HepG2 (cell line): Measurements from ENCODE around the gene ICAM2. TPM values are rescaled to one million over a fixed set of nuclear protein-coding genes. Genes with fewer than 3 reads are reported as not detected.
A peak's percentile ranks its signal among the peaks of the same experiment; 100 is the strongest.

Experiments
- ATAC-seq: fragments of 200-7000 bp; cut with Tn5 transposase; 3 replicates; pipeline ENCODE4 v1.9.1; 2020; ENCODE audit warnings: mild to moderate bottlenecking, moderate library complexity
- BruUV-seq: library from RNA; stranded (reverse); fragments of 400-500 nt; replicated peaks from 2 replicates; lab custom pipeline; 2021; lab: Mats Ljungman, UMichigan
- CTCF ChIA-PET: fragments of 300-600 bp; formaldehyde crosslinking; extraction: SDS; loops from one replicate; lab custom pipeline; 2021; ENCODE audit warnings: low total read pairs, inconsistent platforms, low intra/inter-chr PET ratio; lab: Yijun Ruan, JAX
- POLR2A ChIA-PET: fragments of 350-600 bp; sonication (Branson Sonifier 250); formaldehyde crosslinking; loops from one replicate; lab custom pipeline; 2020; ENCODE audit warnings: antibody characterized with exemption, inconsistent platforms; lab: Yijun Ruan, JAX
- DNase-seq: peaks from one replicate; pipeline ENCODE4 v3.0.0-alpha.2; 2015; ENCODE audit warnings: low spot score
- FAIRE-seq: peaks from 3 replicates; lab custom pipeline; 2011; peaks lifted over from hg19 to GRCh38; lab: Jason Lieb, UNC
- H2AFZ ChIP-seq: one replicate; pipeline ENCODE4 v1.6.1; 2011; ENCODE audit warnings: low read length, inconsistent platforms
- H3K27ac ChIP-seq: fragments of 300-600 bp; 3 replicates; pipeline ENCODE4 v1.8.0; 2011; ENCODE audit warnings: mixed run types, mild to moderate bottlenecking, mixed read lengths, low read length, inconsistent platforms; ENCODE audit not compliant: insufficient read depth; ENCODE audit errors: extremely low read length
- H3K27me3 ChIP-seq, 2 experiments: fragments of 200-600 bp in 1 of 2; 2 replicates in 1 of 2; 3 replicates in 1 of 2; pipeline versions ENCODE4 v1.6.0 to v1.8.0; 2011; ENCODE audit warnings: low read length in 2 of 2, mild to moderate bottlenecking in 2 of 2, moderate library complexity in 2 of 2, inconsistent platforms in 1 of 2; ENCODE audit not compliant: insufficient read depth in 2 of 2, control insufficient read depth in 1 of 2
- H3K36me3 ChIP-seq, 2 experiments: fragments of 200-600 bp in 1 of 2; replicated peaks in 1 of 2; 2 replicates in 1 of 2; 3 replicates in 1 of 2; pipeline versions ENCODE4 v1.5.1 to v1.8.0; 2011; ENCODE audit warnings: low read length in 2 of 2, inconsistent platforms in 1 of 2; ENCODE audit not compliant: insufficient read depth in 2 of 2, control insufficient read depth in 1 of 2
- H3K4me1 ChIP-seq: 2 replicates; pipeline ENCODE4 v1.5.1; 2012; ENCODE audit warnings: low read length, inconsistent platforms; ENCODE audit not compliant: insufficient read depth
- H3K4me2 ChIP-seq: 2 replicates; pipeline ENCODE4 v1.6.0; 2011; ENCODE audit warnings: low read depth, low read length, inconsistent platforms
- H3K4me3 ChIP-seq, 3 experiments: fragments of 200-600 bp in 1 of 3; sonication (generic), shearing (Covaris generic) in 1 of 3; replicated peaks in 1 of 3; 2 replicates each; pipeline ENCODE4 v1.5.1; 2011 to 2016; ENCODE audit warnings: low read length in 3 of 3, inconsistent platforms in 2 of 3, low read depth in 2 of 3, mild to moderate bottlenecking in 2 of 3, control low read depth in 1 of 3, mixed read lengths in 1 of 3; ENCODE audit not compliant: insufficient read depth in 1 of 3
- H3K79me2 ChIP-seq: one replicate; pipeline ENCODE4 v1.6.1; 2011; ENCODE audit warnings: low read length, inconsistent platforms; ENCODE audit not compliant: insufficient read depth
- H3K9ac ChIP-seq: 2 replicates; pipeline ENCODE4 v1.6.0; 2011; ENCODE audit warnings: mild to moderate bottlenecking, low read depth, low read length, inconsistent platforms; ENCODE audit not compliant: insufficient read depth
- H3K9me3 ChIP-seq: 2 replicates; pipeline ENCODE4 v1.5.1; 2012; ENCODE audit warnings: mild to moderate bottlenecking, low read length
- H4K20me1 ChIP-seq: 2 replicates; pipeline ENCODE4 v1.6.0; 2011; ENCODE audit warnings: inconsistent platforms, mild to moderate bottlenecking, low read length, moderate library complexity; ENCODE audit not compliant: insufficient read depth
- ATF7 ChIP-seq, 2 experiments: fragments of 450-650 bp in 1 of 2; sonication (generic) in 1 of 2; formaldehyde crosslinking in 1 of 2; IDR thresholded peaks; 2 replicates each; pipeline versions ENCODE4 v1.4.0 to v1.6.1; 2016 to 2020; ENCODE audit warnings: antibody characterized with exemption in 1 of 2, mild to moderate bottlenecking in 1 of 2, missing genetic modification reagents in 1 of 2
- EP300 ChIP-seq, 3 experiments: sonication (generic) in 1 of 3; formaldehyde crosslinking in 1 of 3; IDR thresholded peaks; 2 replicates each; pipeline versions ENCODE4 v1.5.1 to v1.6.1; 2011 to 2020; ENCODE audit warnings: low read depth in 2 of 3, low read length in 2 of 3, borderline replicate concordance in 1 of 3, improper control_type of control experiment in 1 of 3, mild to moderate bottlenecking in 1 of 3, missing genetic modification reagents in 1 of 3, moderate library complexity in 1 of 3
- SMAD3 ChIP-seq: sonication (generic); formaldehyde crosslinking; IDR thresholded peaks from 2 replicates; pipeline ENCODE4 v1.4.0; 2020; ENCODE audit warnings: missing genetic modification reagents
- ZC3H4 ChIP-seq: sonication (generic); formaldehyde crosslinking; IDR thresholded peaks from 2 replicates; pipeline ENCODE4 v1.4.0; 2020; ENCODE audit warnings: missing genetic modification reagents, borderline replicate concordance
- ZNF891 ChIP-seq: sonication (generic); formaldehyde crosslinking; IDR thresholded peaks from 2 replicates; pipeline ENCODE4 v1.5.0; 2020; ENCODE audit warnings: mild to moderate bottlenecking, missing genetic modification reagents
- WGBS: methylation state at CpG from one replicate; pipeline ENCODE4 v1.1.6; 2017; ENCODE audit warnings: low lambda C conversion rate; 5-methylcytosine and 5-hydroxymethylcytosine counted together
- in situ Hi-C: cut with HindIII; loops from 2 replicates; pipeline ENCODE4 v1.10.0; 2017; ENCODE audit warnings: low pct_unique_long_range_greater_than_20kb; ENCODE audit not compliant: extremely low pct_ligation_motif_present
- intact Hi-C: fragments of 100-400 bp; cut with micrococcal nuclease; formaldehyde crosslinking; loops from one replicate; pipeline ENCODE4 v1.10.0; 2022; ENCODE audit not compliant: unreplicated experiment
- polyA plus RNA-seq, 8 experiments: library from polyadenylated mRNA; depleted of rRNA in 3 of 8; stranded (reverse) in 7 of 8; unstranded in 1 of 8; fragments of >200 nt; fragmentation: Illumina TruSeq in 4 of 8; extraction: Trizol in 4 of 8; gene quantifications; 2 replicates each; pipeline versions ENCODE4 v1.2.1 to v1.2.3, GENCODE V29; 2011 to 2016; ENCODE audit warnings: low read depth in 4 of 8, missing spikeins in 1 of 8, mixed read lengths in 1 of 8; ENCODE audit not compliant: insufficient read depth in 1 of 8
- total RNA-seq, 5 experiments: library from RNA; depleted of rRNA; stranded (reverse); fragments of >200 nt; fragmentation: Illumina TruSeq; extraction: Trizol; gene quantifications; 2 replicates each; pipeline ENCODE4 v1.2.3, GENCODE V29; 2016; ENCODE audit warnings: low read depth in 1 of 5
- TF ChIP-seq, protein P1 (sequence below): sonication (generic); formaldehyde crosslinking; IDR thresholded peaks from 2 replicates; pipeline ENCODE4 v1.4.0; 2020; ENCODE audit warnings: missing genetic modification reagents

Gene ICAM2
- total and polyA plus RNA-seq, 2 of the 13 experiments (the other 11 are each of a cell fraction or from before 2014, with no cell fraction given) = 10.9 to 20.8 TPM

- TF ChIP-seq EP300 (IDR thresholded peaks at IDR 0.05; ENCODE audit: low read depth in 2 of 2, low read length in 2 of 2) (peak in 1 of 2 experiments; percentile 58; a peak in 1 of 4 replicates), EP300 (CRISPR knock-in tag; IDR thresholded peaks at IDR 0.05; ENCODE audit: borderline replicate concordance) (no peak), SMAD3 (CRISPR knock-in tag) (0 out of 2 replicates have a peak, but pooled peaks have one; percentile 15), ZC3H4 (CRISPR knock-in tag) (no peak)
- TF ChIP-seq, protein P1, sequence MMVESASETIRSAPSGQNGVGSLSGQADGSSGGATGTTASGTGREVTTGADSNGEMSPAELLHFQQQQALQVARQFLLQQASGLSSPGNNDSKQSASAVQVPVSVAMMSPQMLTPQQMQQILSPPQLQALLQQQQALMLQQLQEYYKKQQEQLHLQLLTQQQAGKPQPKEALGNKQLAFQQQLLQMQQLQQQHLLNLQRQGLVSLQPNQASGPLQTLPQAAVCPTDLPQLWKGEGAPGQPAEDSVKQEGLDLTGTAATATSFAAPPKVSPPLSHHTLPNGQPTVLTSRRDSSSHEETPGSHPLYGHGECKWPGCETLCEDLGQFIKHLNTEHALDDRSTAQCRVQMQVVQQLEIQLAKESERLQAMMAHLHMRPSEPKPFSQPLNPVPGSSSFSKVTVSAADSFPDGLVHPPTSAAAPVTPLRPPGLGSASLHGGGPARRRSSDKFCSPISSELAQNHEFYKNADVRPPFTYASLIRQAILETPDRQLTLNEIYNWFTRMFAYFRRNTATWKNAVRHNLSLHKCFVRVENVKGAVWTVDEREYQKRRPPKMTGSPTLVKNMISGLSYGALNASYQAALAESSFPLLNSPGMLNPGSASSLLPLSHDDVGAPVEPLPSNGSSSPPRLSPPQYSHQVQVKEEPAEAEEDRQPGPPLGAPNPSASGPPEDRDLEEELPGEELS (CRISPR knock-in tag) = peak; percentile 29; the same call in 1 of the 2 replicates
Observed at GRCh38 chr17:64057701-64058263, 37.3 kb upstream of the ICAM2 start (continued).

GRCh38 chr17:64056269-64057005 is 36.0 kb upstream of the ICAM2 start:
- ATAC-seq = 0 out of 3 replicates have a peak, but pooled peaks have one; percentile 21
- no peak for FAIRE-seq
- H3K79me2 ChIP-seq = no peaks in the 10 kb centered on the region
- H3K27me3 ChIP-seq = no peaks in the 10 kb centered on the region
- peaks cover 32 to 77% of the 10 kb centered on the region in 2 experiments for H3K36me3 ChIP-seq
- TF ChIP-seq ATF7 (IDR thresholded peaks at IDR 0.05) (0 out of 2 replicates have a peak, but pooled peaks have one; percentile 14), ATF7 (CRISPR knock-in tag; IDR thresholded peaks at IDR 0.05) (no peak), ZNF891 (CRISPR knock-in tag) (no peak)
- POLR2A ChIA-PET = interaction anchor here (1.2 kb wide), 1 partner anchor 89 kb away, joined by 3 read pairs; no protein-coding TSS in a partner anchor
- DNase-seq = no peak
- H3K4me1 ChIP-seq = peaks cover 29% of the 10 kb centered on the region
- BruUV-seq = no TSS peak
- H3K9me3 ChIP-seq = no peaks in the 10 kb centered on the region
- no peak overlapping the region for H3K4me2 ChIP-seq
- 85% methylated on average over 12 of the region's 12 CpGs for WGBS
- no peak overlapping the region for H2AFZ ChIP-seq
- CTCF ChIA-PET = no interaction called here
- no peaks in the 10 kb centered on the region for H4K20me1 ChIP-seq
- in situ Hi-C loops = no loop called here
- H3K9ac ChIP-seq = no peak overlapping the region
- no peak overlapping the region for H3K4me3 ChIP-seq
- no peak overlapping the region for H3K27ac ChIP-seq
- intact Hi-C loops = no loop called here
